Mucosa of rectum (tissue), 2 donors: ENCODE data around the gene PIP4K2B.

Experiments used
- H3K27ac ChIP-seq, 2 donors: one replicate each; pipeline ENCODE4 v1.7.0; 2013; ENCODE audit warnings: inconsistent platforms in 2 of 2, low read depth in 2 of 2, low read length in 2 of 2
- H3K27me3 ChIP-seq, 2 donors: one replicate each; pipeline ENCODE4 v1.7.0; 2013; ENCODE audit warnings: low read length in 2 of 2; ENCODE audit not compliant: control insufficient read depth in 2 of 2, insufficient read depth in 2 of 2
- H3K36me3 ChIP-seq, 2 donors: one replicate each; pipeline ENCODE4 v1.7.0; 2013; ENCODE audit warnings: low read length in 2 of 2; ENCODE audit not compliant: control insufficient read depth in 2 of 2, insufficient read depth in 2 of 2
- H3K4me1 ChIP-seq, 2 donors: one replicate each; pipeline ENCODE4 v1.7.0; 2013; ENCODE audit warnings: low read length in 2 of 2, mild to moderate bottlenecking in 1 of 2; ENCODE audit not compliant: control insufficient read depth in 2 of 2, insufficient read depth in 2 of 2
- H3K4me3 ChIP-seq, 2 donors: one replicate each; pipeline ENCODE4 v1.7.0; 2013; ENCODE audit warnings: low read length in 2 of 2
- H3K9ac ChIP-seq, 2 donors: one replicate each; pipeline ENCODE4 v1.7.0; 2013; ENCODE audit warnings: low read length in 2 of 2, low read depth in 1 of 2, mild to moderate bottlenecking in 1 of 2
- H3K9me3 ChIP-seq, 2 donors: one replicate each; pipeline ENCODE4 v1.7.0; 2013; ENCODE audit warnings: low read length in 2 of 2; ENCODE audit not compliant: control insufficient read depth in 2 of 2
- donor health status: healthy.
- donor health status: Normal muscosa, but diverticular disease.

PIP4K2B gene

GRCh38 chr17:38746849-38747462 lies 52.4 kb downstream of the PIP4K2B start:
- Histone ChIP-seq H3K9me3 (no peaks in the 10 kb centered on the region), H3K27ac (peak overlapping the region in 1 of 2 donors; percentile 52), H3K36me3 (no peaks in the 10 kb centered on the region), H3K27me3 (no peaks in the 10 kb centered on the region), H3K4me3 (peak overlapping the region; percentile 39 to 81), H3K4me1 (peaks cover 59% of the 10 kb centered on the region in 2 donors), H3K9ac (peak overlapping the region in 1 of 2 donors; percentile 83)

GRCh38 chr17:38746004-38746848 lies 53.1 kb downstream of the PIP4K2B start:
- peaks cover 63% of the 10 kb centered on the region in 2 donors for H3K4me1 ChIP-seq
- peak overlapping the region in 1 of 2 donors; percentile 19 for H3K9ac ChIP-seq
- peak overlapping the region; percentile 39 to 81 for H3K4me3 ChIP-seq
- H3K36me3 ChIP-seq: no peaks in the 10 kb centered on the region
- no peaks in the 10 kb centered on the region for H3K27me3 ChIP-seq
- H3K27ac ChIP-seq: no peak overlapping the region
- H3K9me3 ChIP-seq: no peaks in the 10 kb centered on the region

GRCh38 chr17:38745545-38745944 lies 53.8 kb downstream of the PIP4K2B start:
- H3K36me3 ChIP-seq: no peaks in the 10 kb centered on the region
- H3K27ac ChIP-seq: no peak overlapping the region
- no peaks in the 10 kb centered on the region for H3K9me3 ChIP-seq
- H3K27me3 ChIP-seq: no peaks in the 10 kb centered on the region
- H3K4me1 ChIP-seq: peaks cover 57 to 59% of the 10 kb centered on the region in 2 donors
- H3K9ac ChIP-seq: no peak overlapping the region
- H3K4me3 ChIP-seq: no peak overlapping the region

GRCh38 chr17:38743556-38744171 lies 55.7 kb downstream of the PIP4K2B start:
- no peak overlapping the region for H3K9ac ChIP-seq
- peaks cover 0 to 4% of the 10 kb centered on the region in 2 donors for H3K36me3 ChIP-seq
- H3K4me3 ChIP-seq: no peak overlapping the region
- no peaks in the 10 kb centered on the region for H3K27me3 ChIP-seq
- H3K9me3 ChIP-seq: no peaks in the 10 kb centered on the region
- H3K27ac ChIP-seq: no peak overlapping the region
- peaks cover 49 to 57% of the 10 kb centered on the region in 2 donors for H3K4me1 ChIP-seq

GRCh38 chr17:38742411-38743308 lies 56.7 kb downstream of the PIP4K2B start:
- Histone ChIP-seq H3K4me3 (peak overlapping the region; percentile 32 to 42), H3K4me1 (peaks cover 45 to 55% of the 10 kb centered on the region in 2 donors), H3K36me3 (peaks cover 4 to 6% of the 10 kb centered on the region in 2 donors), H3K27ac (peak overlapping the region; percentile 92 to 94), H3K9me3 (no peaks in the 10 kb centered on the region), H3K9ac (peak overlapping the region; percentile 68 to 71), H3K27me3 (no peaks in the 10 kb centered on the region)

GRCh38 chr17:38741921-38742410 lies 57.4 kb downstream of the PIP4K2B start:
- Histone ChIP-seq H3K9ac (peak overlapping the region; percentile 68 to 71), H3K36me3 (peaks cover 4 to 6% of the 10 kb centered on the region in 2 donors), H3K4me3 (peak overlapping the region; percentile 32 to 42), H3K27ac (peak overlapping the region; percentile 92 to 94), H3K4me1 (peaks cover 42 to 55% of the 10 kb centered on the region in 2 donors), H3K9me3 (no peaks in the 10 kb centered on the region), H3K27me3 (no peaks in the 10 kb centered on the region)

- Histone ChIP-seq H3K4me3 (no peak overlapping the region), H3K27me3 (no peaks in the 10 kb centered on the region), H3K4me1 (peaks cover 37 to 50% of the 10 kb centered on the region in 2 donors), H3K27ac (peak overlapping the region; percentile 92 to 94), H3K9me3 (no peaks in the 10 kb centered on the region), H3K36me3 (peaks cover 4 to 6% of the 10 kb centered on the region in 2 donors), H3K9ac (peak overlapping the region; percentile 44 to 68)
Measured at GRCh38 chr17:38741461-38741860, 57.9 kb downstream of the PIP4K2B start.

GRCh38 chr17:38740806-38741205 lies 58.5 kb downstream of the PIP4K2B start:
- Histone ChIP-seq H3K9ac (no peak overlapping the region), H3K4me3 (no peak overlapping the region), H3K36me3 (peaks cover 5 to 6% of the 10 kb centered on the region in 2 donors), H3K9me3 (no peaks in the 10 kb centered on the region), H3K4me1 (peaks cover 33 to 47% of the 10 kb centered on the region in 2 donors), H3K27ac (no peak overlapping the region), H3K27me3 (no peaks in the 10 kb centered on the region)

GRCh38 chr17:38740044-38740443 lies 59.3 kb downstream of the PIP4K2B start:
- Histone ChIP-seq H3K36me3 (peaks cover 6 to 7% of the 10 kb centered on the region in 2 donors), H3K9ac (no peak overlapping the region), H3K4me3 (no peak overlapping the region), H3K9me3 (no peaks in the 10 kb centered on the region), H3K4me1 (peaks cover 35 to 55% of the 10 kb centered on the region in 2 donors), H3K27me3 (no peaks in the 10 kb centered on the region), H3K27ac (no peak overlapping the region)
